Measurements from ENCODE around the gene HAUS8. TPM values are rescaled to one million over a fixed set of nuclear protein-coding genes. Genes with fewer than 3 reads are reported as not detected.

The HAUS8 gene
- total and polyA plus RNA-seq, 2 of the 13 experiments (the other 11 are each of a cell fraction or from before 2014, with no cell fraction given), result 7.8 to 17.5 TPM

GRCh38 chr19:17049711-17050280 lies 25.5 kb downstream of the HAUS8 start:
- Histone ChIP-seq H3K27me3 (ENCODE audit: control insufficient read depth in 1 of 2, insufficient read depth in 2 of 2, low read length in 2 of 2) (no peaks in the 10 kb centered on the region; a peak in 1 of 5 replicates), H3K9ac (ENCODE audit: insufficient read depth, low read depth, low read length) (no peak overlapping the region), H3K4me2 (ENCODE audit: low read depth, low read length) (no peak overlapping the region), H3K4me3 (replicated peaks in 1 of 3; ENCODE audit: insufficient read depth in 1 of 3, low read depth in 2 of 3, low read length in 3 of 3) (no peak overlapping the region), H3K79me2 (ENCODE audit: insufficient read depth, low read length) (no peaks in the 10 kb centered on the region), H3K27ac (ENCODE audit: extremely low read length, insufficient read depth, low read length) (no peak overlapping the region), H3K4me1 (ENCODE audit: insufficient read depth, low read length) (no peaks in the 10 kb centered on the region), H4K20me1 (ENCODE audit: insufficient read depth, low read length) (no peaks in the 10 kb centered on the region), H3K9me3 (ENCODE audit: low read length) (no peaks in the 10 kb centered on the region), H2AFZ (ENCODE audit: low read length) (no peak overlapping the region), H3K36me3 (replicated peaks in 1 of 2; ENCODE audit: control insufficient read depth in 1 of 2, insufficient read depth in 2 of 2, low read length in 2 of 2) (peaks cover 11 to 45% of the 10 kb centered on the region in 2 experiments)
- no peak for DNase-seq (ENCODE audit: low spot score)
- no peak for ATAC-seq
- in situ Hi-C loops (cut with HindIII; ENCODE audit: extremely low pct_ligation_motif_present, low pct_unique_long_range_greater_than_20kb) (loop anchor here (10.0 kb wide), 1 partner anchor 275 kb away; no protein-coding TSS in a partner anchor), intact Hi-C loops (cut with micrococcal nuclease; ENCODE audit: unreplicated experiment) (loop anchor here (5.0 kb wide), 1 partner anchor 277 kb away; no protein-coding TSS in a partner anchor)
- ChIA-PET POLR2A (no interaction called here), CTCF (ENCODE audit: low intra/inter-chr PET ratio, low total read pairs) (no interaction called here)
- FAIRE-seq, result no peak
- WGBS (ENCODE audit: low lambda C conversion rate), result 90% methylated on average over 16 of the region's 18 CpGs
- no TSS peak for BruUV-seq (replicated peaks)
- TF ChIP-seq, protein P1, sequence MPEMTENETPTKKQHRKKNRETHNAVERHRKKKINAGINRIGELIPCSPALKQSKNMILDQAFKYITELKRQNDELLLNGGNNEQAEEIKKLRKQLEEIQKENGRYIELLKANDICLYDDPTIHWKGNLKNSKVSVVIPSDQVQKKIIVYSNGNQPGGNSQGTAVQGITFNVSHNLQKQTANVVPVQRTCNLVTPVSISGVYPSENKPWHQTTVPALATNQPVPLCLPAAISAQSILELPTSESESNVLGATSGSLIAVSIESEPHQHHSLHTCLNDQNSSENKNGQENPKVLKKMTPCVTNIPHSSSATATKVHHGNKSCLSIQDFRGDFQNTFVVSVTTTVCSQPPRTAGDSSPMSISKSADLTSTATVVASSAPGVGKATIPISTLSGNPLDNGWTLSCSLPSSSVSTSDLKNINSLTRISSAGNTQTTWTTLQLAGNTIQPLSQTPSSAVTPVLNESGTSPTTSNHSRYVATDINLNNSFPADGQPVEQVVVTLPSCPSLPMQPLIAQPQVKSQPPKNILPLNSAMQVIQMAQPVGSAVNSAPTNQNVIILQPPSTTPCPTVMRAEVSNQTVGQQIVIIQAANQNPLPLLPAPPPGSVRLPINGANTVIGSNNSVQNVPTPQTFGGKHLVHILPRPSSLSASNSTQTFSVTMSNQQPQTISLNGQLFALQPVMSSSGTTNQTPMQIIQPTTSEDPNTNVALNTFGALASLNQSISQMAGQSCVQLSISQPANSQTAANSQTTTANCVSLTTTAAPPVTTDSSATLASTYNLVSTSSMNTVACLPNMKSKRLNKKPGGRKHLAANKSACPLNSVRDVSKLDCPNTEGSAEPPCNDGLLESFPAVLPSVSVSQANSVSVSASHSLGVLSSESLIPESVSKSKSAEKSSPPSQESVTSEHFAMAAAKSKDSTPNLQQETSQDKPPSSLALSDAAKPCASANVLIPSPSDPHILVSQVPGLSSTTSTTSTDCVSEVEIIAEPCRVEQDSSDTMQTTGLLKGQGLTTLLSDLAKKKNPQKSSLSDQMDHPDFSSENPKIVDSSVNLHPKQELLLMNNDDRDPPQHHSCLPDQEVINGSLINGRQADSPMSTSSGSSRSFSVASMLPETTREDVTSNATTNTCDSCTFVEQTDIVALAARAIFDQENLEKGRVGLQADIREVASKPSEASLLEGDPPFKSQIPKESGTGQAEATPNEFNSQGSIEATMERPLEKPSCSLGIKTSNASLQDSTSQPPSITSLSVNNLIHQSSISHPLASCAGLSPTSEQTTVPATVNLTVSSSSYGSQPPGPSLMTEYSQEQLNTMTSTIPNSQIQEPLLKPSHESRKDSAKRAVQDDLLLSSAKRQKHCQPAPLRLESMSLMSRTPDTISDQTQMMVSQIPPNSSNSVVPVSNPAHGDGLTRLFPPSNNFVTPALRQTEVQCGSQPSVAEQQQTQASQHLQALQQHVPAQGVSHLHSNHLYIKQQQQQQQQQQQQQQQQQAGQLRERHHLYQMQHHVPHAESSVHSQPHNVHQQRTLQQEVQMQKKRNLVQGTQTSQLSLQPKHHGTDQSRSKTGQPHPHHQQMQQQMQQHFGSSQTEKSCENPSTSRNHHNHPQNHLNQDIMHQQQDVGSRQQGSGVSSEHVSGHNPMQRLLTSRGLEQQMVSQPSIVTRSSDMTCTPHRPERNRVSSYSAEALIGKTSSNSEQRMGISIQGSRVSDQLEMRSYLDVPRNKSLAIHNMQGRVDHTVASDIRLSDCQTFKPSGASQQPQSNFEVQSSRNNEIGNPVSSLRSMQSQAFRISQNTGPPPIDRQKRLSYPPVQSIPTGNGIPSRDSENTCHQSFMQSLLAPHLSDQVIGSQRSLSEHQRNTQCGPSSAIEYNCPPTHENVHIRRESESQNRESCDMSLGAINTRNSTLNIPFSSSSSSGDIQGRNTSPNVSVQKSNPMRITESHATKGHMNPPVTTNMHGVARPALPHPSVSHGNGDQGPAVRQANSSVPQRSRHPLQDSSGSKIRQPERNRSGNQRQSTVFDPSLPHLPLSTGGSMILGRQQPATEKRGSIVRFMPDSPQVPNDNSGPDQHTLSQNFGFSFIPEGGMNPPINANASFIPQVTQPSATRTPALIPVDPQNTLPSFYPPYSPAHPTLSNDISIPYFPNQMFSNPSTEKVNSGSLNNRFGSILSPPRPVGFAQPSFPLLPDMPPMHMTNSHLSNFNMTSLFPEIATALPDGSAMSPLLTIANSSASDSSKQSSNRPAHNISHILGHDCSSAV (CRISPR knock-in tag; IDR thresholded peaks at IDR 0.05; ENCODE audit: borderline replicate concordance), result no peak
- no peak for TF ChIP-seq ZNF512B (CRISPR knock-in tag; IDR thresholded peaks at IDR 0.05; ENCODE audit: borderline replicate concordance)
- TF ChIP-seq ELF4 (CRISPR knock-in tag; IDR thresholded peaks at IDR 0.05; ENCODE audit: borderline replicate concordance), result no peak
- TF ChIP-seq ZNF709 (CRISPR knock-in tag; IDR thresholded peaks at IDR 0.05), result no peak
- no peak for TF ChIP-seq ZBTB42 (CRISPR knock-in tag; IDR thresholded peaks at IDR 0.05)
- TF ChIP-seq ATRX (CRISPR knock-in tag; IDR thresholded peaks at IDR 0.05; ENCODE audit: borderline replicate concordance), result no peak
- no peak for TF ChIP-seq ONECUT2 (CRISPR knock-in tag; IDR thresholded peaks at IDR 0.05)
- no peak for TF ChIP-seq CREB3 (CRISPR knock-in tag; IDR thresholded peaks at IDR 0.05)
- TF ChIP-seq ZNF501 (CRISPR knock-in tag; IDR thresholded peaks at IDR 0.05), result no peak

Data from HepG2 (cell line).